ENCODE measurements around the gene NRN1L.

NRN1L gene

DNA sequence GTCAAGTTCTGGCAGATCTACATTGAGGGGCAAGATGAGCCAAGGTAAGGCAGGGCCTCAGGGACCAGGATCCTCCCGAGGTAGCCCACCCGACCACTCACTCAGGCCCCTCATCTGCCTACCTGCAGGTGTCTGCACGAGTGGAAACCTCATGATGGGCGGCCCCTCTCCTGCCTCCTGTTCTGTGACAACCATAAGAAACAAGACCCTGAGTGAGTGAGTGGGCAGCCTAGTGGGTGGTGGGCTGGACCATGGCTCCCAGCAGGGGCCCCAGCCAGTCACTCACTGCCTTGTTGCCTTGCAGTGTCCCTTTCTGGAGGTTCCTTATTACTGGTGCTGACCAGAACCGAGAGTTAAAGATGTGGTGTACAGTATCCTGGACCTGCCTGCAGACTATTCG, 6.5 kb upstream of the NRN1L start:
- H3K4me3 ChIP-seq: no peak overlapping the region
- no peak overlapping the region for H3K27ac ChIP-seq
- TF ChIP-seq, protein P1, sequence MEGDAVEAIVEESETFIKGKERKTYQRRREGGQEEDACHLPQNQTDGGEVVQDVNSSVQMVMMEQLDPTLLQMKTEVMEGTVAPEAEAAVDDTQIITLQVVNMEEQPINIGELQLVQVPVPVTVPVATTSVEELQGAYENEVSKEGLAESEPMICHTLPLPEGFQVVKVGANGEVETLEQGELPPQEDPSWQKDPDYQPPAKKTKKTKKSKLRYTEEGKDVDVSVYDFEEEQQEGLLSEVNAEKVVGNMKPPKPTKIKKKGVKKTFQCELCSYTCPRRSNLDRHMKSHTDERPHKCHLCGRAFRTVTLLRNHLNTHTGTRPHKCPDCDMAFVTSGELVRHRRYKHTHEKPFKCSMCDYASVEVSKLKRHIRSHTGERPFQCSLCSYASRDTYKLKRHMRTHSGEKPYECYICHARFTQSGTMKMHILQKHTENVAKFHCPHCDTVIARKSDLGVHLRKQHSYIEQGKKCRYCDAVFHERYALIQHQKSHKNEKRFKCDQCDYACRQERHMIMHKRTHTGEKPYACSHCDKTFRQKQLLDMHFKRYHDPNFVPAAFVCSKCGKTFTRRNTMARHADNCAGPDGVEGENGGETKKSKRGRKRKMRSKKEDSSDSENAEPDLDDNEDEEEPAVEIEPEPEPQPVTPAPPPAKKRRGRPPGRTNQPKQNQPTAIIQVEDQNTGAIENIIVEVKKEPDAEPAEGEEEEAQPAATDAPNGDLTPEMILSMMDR (IDR thresholded peaks at IDR 0.05): no peak
- no peak for DNase-seq (ENCODE audit: low spot score)

DNA sequence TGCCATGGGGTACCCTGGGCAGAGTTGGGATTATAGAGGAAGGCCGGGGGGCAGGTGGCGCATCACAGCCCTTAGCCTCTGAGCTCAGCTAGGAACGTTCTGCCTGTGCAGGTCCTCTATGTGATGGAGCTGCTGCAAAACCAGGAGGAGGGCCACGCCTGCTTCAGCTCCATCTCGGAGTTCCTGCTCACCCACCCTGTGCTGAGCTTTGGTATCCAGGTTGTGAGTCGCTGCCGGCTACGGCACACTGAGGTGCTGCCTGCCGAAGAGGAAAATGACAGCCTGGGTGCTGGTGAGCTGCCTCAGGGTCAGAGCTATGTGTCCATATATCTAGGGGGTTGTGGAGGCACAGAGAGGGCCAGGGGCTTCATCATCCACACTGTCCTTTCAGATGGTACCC, 5.8 kb upstream of the NRN1L start:
- H3K4me3 ChIP-seq: no peak overlapping the region
- H3K27ac ChIP-seq: no peak overlapping the region
- TF ChIP-seq, protein P1 (IDR thresholded peaks at IDR 0.05): no peak
- no peak for DNase-seq (ENCODE audit: low spot score)

DNA sequence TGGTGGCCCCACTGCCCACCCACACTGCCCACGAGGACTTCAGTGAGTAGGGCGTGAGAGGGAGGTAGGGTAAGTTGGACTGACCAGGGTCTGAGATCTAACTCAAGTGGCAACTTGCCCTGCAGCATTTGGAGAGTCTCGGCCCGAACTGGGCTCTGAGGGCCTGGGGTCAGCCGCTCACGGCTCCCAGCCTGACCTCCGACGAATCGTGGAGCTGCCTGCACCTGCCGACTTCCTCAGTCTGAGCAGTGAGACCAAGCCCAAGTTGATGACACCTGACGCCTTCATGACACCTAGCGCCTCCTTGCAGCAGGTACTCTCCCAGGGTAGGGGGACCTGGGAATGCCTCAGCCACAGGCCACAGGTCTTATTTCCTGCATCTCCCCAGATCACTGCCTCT, 5.2 kb upstream of the NRN1L start:
- DNase-seq (ENCODE audit: low spot score): no peak
- TF ChIP-seq, protein P1 (IDR thresholded peaks at IDR 0.05): no peak
- Histone ChIP-seq H3K27ac (no peak overlapping the region), H3K4me3 (no peak overlapping the region)

DNA sequence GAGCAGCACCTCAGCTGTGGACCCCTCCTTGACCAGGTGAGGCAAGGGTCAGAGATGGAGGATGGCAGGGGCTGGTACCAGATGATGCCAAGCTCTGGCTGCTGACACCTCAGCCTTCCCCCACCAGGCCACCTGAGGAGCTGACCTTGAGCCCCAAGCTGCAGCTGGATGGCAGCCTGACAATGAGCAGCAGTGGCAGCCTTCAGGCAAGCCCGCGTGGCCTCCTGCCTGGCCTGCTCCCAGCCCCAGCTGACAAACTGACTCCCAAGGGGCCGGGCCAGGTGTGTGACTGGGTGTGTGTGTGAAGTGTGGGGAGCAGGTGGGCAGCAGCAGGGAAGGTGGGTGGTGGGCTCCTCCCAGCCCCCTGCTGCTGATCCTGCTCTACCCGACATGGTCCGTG, 4.7 kb upstream of the NRN1L start:
- no peak overlapping the region for H3K27ac ChIP-seq
- TF ChIP-seq, protein P1 (IDR thresholded peaks at IDR 0.05): no peak
- H3K4me3 ChIP-seq: no peak overlapping the region
- DNase-seq (ENCODE audit: low spot score): no peak

DNA sequence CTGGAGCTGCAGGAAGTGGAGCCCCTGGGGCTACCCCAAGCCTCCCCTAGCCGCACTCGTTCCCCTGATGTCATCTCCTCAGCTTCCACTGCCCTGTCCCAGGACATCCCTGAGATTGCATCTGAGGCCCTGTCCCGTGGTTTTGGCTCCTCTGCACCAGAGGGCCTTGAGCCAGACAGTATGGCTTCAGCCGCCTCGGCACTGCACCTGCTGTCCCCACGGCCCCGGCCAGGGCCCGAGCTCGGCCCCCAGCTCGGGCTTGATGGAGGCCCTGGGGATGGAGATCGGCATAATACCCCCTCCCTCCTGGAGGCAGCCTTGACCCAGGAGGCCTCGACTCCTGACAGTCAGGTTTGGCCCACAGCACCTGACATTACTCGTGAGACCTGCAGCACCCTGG, 4.1 kb upstream of the NRN1L start:
- TF ChIP-seq, protein P1 (IDR thresholded peaks at IDR 0.05): no peak
- DNase-seq (ENCODE audit: low spot score): no peak
- H3K4me3 ChIP-seq: no peak overlapping the region
- H3K27ac ChIP-seq: no peak overlapping the region

DNA sequence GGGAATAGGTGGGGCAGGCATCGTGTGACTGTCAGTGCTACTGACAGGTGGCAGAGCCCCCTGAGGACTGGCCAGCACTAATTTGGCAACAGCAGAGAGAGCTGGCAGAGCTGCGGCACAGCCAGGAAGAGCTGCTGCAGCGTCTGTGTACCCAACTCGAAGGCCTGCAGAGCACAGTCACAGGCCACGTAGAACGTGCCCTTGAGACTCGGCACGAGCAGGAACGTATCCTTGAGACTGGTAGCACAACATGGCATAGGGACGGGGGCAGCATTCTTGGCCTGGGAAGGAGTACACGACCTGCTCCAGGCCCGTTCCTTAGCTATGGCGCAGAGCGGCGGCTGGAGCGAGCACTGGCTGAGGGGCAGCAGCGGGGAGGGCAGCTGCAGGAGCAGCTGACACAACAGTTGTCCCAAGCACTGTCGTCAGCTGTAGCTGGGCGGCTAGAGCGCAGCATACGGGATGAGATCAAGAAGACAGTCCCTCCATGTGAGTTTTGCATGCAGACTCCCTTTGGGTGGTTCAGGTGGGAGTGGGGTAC, 3.0 kb upstream of the NRN1L start:
- TF ChIP-seq, protein P1 (IDR thresholded peaks at IDR 0.05): no peak
- DNase-seq (ENCODE audit: low spot score): no peak
- Histone ChIP-seq H3K27ac (no peak overlapping the region), H3K4me3 (no peak overlapping the region)

DNA sequence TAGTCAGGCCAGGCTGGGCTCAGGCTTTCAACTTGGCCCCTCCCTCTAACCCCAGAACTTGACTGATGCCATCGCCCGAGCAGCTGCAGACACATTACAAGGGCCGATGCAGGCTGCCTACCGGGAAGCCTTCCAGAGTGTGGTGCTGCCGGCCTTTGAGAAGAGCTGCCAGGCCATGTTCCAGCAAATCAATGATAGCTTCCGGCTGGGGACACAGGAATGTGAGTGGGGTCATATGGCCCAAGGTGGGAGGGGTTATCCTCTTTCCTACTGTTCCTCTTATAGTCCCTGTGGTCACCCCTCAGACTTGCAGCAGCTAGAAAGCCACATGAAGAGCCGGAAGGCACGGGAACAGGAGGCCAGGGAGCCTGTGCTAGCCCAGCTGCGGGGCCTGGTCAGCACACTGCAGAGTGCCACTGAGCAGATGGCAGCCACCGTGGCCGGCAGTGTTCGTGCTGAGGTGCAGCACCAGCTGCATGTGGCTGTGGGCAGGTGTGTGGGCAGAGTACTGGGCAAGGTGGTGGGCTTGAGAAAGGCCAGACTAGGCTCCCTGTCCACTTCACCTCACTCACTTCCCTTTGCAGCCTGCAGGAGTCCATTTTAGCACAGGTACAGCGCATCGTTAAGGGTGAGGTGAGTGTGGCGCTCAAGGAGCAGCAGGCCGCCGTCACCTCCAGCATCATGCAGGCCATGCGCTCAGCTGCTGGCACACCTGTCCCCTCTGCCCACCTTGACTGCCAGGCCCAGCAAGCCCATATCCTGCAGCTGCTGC, 2.1 kb upstream of the NRN1L start:
- no peak overlapping the region for H3K27ac ChIP-seq
- TF ChIP-seq, protein P1 (IDR thresholded peaks at IDR 0.05): no peak
- DNase-seq (ENCODE audit: low spot score): no peak
- no peak overlapping the region for H3K4me3 ChIP-seq
